HG02571 (cell line): ENCODE data around the gene FOXM1.
"Not testable (repeated sequence)": the region's sequence is repeated elsewhere in the genome, so short reads cannot be mapped to it uniquely, and the experiment has no call there.

Experiments used
- ATAC-seq: cut with Tn5 transposase; IDR thresholded peaks from one replicate; pipeline ENCODE4 v1.9.1; 2021; ENCODE audit warnings: mild to moderate bottlenecking, moderate library complexity; ENCODE audit not compliant: unreplicated experiment

The FOXM1 gene

GRCh38 chr12:2886768-2887450 lies 9.9 kb upstream of the FOXM1 start:
- ATAC-seq: no peak

GRCh38 chr12:2884810-2885209 lies 7.8 kb upstream of the FOXM1 start:
- no peak for ATAC-seq

GRCh38 chr12:2879853-2880252 lies 2.9 kb upstream of the FOXM1 start:
- ATAC-seq: no peak

GRCh38 chr12:2877953-2878732 lies 1.2 kb upstream of the FOXM1 start:
- no peak for ATAC-seq

- ATAC-seq: peak; percentile 39
These were observed 435 bp downstream of the FOXM1 start for GRCh38 chr12:2876431-2877046.

- not testable (repeated sequence) for ATAC-seq
These were observed 7.9 kb downstream of the FOXM1 start for GRCh38 chr12:2868986-2869632.

- ATAC-seq: no peak
These were observed 12.8 kb downstream of the FOXM1 start for GRCh38 chr12:2864198-2864597.

GRCh38 chr12:2863402-2863801 lies 13.6 kb downstream of the FOXM1 start:
- not testable (repeated sequence) for ATAC-seq

- no peak for ATAC-seq
These were observed 14.1 kb downstream of the FOXM1 start for GRCh38 chr12:2862876-2863275.

GRCh38 chr12:2860170-2860569 lies 16.8 kb downstream of the FOXM1 start:
- no peak for ATAC-seq

- ATAC-seq: no peak
These were observed 18.0 kb downstream of the FOXM1 start for GRCh38 chr12:2858944-2859421.

- ATAC-seq: no peak
These were observed 18.6 kb downstream of the FOXM1 start for GRCh38 chr12:2858334-2858733.

GRCh38 chr12:2857576-2857975 lies 19.4 kb downstream of the FOXM1 start:
- no peak for ATAC-seq

GRCh38 chr12:2857021-2857431 lies 19.9 kb downstream of the FOXM1 start, which contains the start of gene TEX52:
Gene TEX52 (minus strand): TSS chr12:2857039. CDS start chr12:2857026, 13 bp downstream.
- ATAC-seq: no peak

GRCh38 chr12:2856051-2856450 lies 20.9 kb downstream of the FOXM1 start:
- ATAC-seq: no peak

- ATAC-seq: no peak
These were observed 21.4 kb downstream of the FOXM1 start for GRCh38 chr12:2855546-2855945.

GRCh38 chr12:2854669-2855453 lies 22.1 kb downstream of the FOXM1 start:
- ATAC-seq: no peak

- ATAC-seq: no peak
These were observed 23.3 kb downstream of the FOXM1 start for GRCh38 chr12:2853626-2854025.

- ATAC-seq: no peak
These were observed 25.0 kb downstream of the FOXM1 start for GRCh38 chr12:2851931-2852330.

GRCh38 chr12:2845280-2845679 lies 31.7 kb downstream of the FOXM1 start:
- no peak for ATAC-seq
